Mononuclear cell (primary cell): Measurements from ENCODE around the gene SLC29A3. TPM values are rescaled to one million over a fixed set of nuclear protein-coding genes. Genes with fewer than 3 reads are reported as not detected.

Experiments
- H3K27me3 ChIP-seq: 2 replicates; pipeline ENCODE4 v1.6.0; 2011; ENCODE audit warnings: low read length, control low read depth; ENCODE audit not compliant: insufficient read depth
- H3K4me1 ChIP-seq: 2 replicates; pipeline ENCODE4 v1.5.1; 2011; ENCODE audit warnings: mild to moderate bottlenecking, low read length, control low read depth; ENCODE audit not compliant: insufficient read depth
- H3K4me3 ChIP-seq: 2 replicates; pipeline ENCODE4 v1.5.1; 2011; ENCODE audit warnings: mild to moderate bottlenecking, low read length, moderate library complexity
- H3K9me3 ChIP-seq: 2 replicates; pipeline ENCODE4 v1.5.1; 2011; ENCODE audit warnings: low read depth, mild to moderate bottlenecking, control low read depth, low read length
- total RNA-seq: library from RNA; depleted of rRNA; stranded (reverse); fragments of >200 nt; gene quantifications from one replicate; pipeline ENCODE4 v1.2.3, GENCODE V29; 2012

SLC29A3 gene
- total RNA-seq, 1 donor, result 2.6 TPM

DNA sequence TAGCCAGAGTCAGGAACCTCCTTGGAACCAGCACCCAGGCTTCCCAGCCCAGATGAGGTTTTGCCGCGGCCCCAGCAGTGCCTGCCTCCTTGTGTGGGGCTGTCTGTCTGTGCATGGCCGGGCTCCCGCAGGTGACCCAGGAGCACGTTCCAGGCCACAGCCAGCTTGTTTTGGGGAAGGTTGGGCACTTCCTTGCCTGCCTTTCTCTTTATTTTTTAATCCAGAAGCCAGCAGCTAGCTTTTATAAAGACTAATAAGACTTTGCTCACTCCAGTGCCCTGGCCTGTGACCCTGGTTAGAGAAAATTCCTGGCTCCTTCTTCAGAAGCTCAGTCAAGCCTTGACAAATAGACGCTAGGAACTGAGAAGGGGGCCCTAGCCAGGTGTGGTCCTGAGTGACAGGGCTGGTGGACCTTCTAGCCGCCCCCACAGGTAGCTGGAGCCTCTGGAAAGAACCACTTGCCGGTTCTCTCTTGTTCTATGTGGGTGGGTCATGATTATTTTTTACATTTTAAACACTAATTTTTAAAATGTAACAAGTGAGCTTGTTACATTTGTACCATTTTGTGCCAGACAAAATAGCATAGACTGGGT, 837 bp downstream of the SLC29A3 start:
- H3K27me3 ChIP-seq, result no peaks in the 10 kb centered on the region
- H3K9me3 ChIP-seq, result no peaks in the 10 kb centered on the region
- peak overlapping the region; percentile 65 for H3K4me3 ChIP-seq
- H3K4me1 ChIP-seq, result peaks cover 40% of the 10 kb centered on the region

DNA sequence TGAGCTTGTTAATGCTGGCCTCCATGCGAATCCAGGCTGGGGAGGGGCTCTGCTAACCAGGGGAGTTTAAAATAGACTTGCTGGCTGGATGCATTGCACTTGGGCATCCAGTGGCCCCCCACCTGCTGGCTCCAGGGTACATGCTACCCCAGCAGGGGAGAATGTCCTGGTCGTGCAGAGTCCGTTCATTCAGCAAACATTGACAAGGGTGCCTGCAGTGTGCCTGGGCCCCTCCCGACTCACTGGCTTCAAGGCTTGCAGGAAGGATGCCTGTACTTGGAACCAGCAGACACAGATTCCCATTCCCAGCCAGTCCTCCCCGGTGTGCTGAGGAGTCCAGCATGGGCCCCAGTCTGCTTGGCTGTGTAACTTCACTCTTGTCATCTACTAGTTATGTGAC, 1.5 kb downstream of the SLC29A3 start:
- Histone ChIP-seq H3K4me3 (no peak overlapping the region), H3K4me1 (peaks cover 38% of the 10 kb centered on the region), H3K27me3 (no peaks in the 10 kb centered on the region), H3K9me3 (no peaks in the 10 kb centered on the region)

DNA sequence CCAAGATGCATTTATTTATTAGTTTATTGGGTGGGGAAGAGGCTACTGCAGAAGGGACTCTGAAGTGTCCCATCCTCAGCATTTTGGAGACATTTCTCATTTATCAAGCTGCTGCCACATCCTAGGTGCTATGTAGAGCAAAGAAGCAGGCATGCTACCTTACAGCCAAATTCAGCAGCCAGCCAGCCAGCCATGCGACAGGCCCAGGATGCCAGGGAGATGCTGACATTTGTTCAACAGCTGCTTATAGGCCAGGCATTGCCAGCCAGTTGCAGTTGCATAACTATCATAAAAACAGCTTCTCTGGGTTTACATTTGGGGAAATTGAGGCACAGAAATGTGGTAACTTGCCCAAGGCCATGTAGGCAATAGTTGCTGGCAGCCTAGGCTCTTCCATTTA, 2.3 kb downstream of the SLC29A3 start:
- no peaks in the 10 kb centered on the region for H3K9me3 ChIP-seq
- peaks cover 30% of the 10 kb centered on the region for H3K4me1 ChIP-seq
- no peaks in the 10 kb centered on the region for H3K27me3 ChIP-seq
- no peak overlapping the region for H3K4me3 ChIP-seq

DNA sequence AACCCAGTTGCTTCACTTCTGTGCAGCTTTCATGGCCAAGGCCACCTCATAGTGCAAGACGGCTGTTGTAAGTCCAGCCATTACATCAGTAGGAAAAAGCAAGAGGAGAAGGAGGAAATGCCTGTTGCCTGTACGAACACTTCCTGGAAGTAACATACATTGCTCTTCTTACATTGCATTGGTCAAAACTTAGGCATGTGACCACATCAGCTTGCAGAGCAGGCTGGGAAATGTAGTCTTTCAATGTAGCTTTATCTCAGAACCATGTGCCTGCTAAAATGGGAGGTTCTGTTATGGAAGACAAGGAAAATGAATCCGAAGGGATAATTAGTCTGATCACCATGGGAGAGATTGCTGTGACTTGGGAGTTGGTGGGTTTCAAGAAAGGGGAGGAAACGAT, 4.3 kb downstream of the SLC29A3 start:
- H3K27me3 ChIP-seq, result no peaks in the 10 kb centered on the region
- no peak overlapping the region for H3K4me3 ChIP-seq
- peaks cover 20% of the 10 kb centered on the region for H3K4me1 ChIP-seq
- H3K9me3 ChIP-seq, result no peaks in the 10 kb centered on the region

DNA sequence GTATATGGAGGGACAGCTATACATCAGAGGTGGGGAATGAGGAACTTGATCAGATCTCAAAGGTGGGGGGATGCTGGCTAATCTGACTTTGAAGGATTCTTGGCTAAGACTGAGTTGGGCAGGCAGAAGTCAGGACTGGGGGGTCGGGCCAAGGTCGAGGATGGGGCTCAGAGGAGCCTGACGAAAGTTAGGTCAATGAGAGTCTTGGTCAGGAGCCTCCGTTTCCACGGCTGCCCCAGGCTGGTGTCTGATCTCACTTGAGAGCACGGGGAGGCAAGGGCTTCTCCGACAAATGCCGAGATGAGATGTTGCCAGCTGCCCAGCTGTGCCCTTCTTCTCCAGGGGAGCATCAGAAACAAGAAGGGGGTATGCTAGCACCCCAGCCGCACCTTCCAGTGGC, 5.7 kb downstream of the SLC29A3 start:
- Histone ChIP-seq H3K4me3 (no peak overlapping the region), H3K27me3 (no peaks in the 10 kb centered on the region), H3K9me3 (no peaks in the 10 kb centered on the region), H3K4me1 (peaks cover 10% of the 10 kb centered on the region)

DNA sequence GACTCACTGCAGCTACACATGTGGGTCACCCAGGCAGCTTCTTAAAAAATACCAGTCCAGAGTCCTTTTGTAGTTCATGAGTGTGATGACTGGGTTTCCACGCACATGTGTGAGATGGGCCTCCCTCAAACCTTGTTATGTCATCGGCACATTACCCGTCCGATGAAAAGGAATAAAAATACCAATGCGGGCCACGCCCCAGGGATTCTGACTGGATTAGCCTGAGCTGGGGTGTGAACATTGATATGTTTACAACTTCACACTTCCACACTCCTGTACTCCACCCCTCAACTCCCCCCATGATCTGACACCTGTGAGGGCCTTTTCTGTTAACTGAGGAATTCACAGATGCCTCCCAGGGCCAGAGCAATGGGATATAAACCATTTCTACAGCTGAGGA, 6.2 kb downstream of the SLC29A3 start:
- no peaks in the 10 kb centered on the region for H3K9me3 ChIP-seq
- H3K27me3 ChIP-seq, result no peaks in the 10 kb centered on the region
- H3K4me3 ChIP-seq, result no peak overlapping the region
- H3K4me1 ChIP-seq, result peaks cover 5% of the 10 kb centered on the region

DNA sequence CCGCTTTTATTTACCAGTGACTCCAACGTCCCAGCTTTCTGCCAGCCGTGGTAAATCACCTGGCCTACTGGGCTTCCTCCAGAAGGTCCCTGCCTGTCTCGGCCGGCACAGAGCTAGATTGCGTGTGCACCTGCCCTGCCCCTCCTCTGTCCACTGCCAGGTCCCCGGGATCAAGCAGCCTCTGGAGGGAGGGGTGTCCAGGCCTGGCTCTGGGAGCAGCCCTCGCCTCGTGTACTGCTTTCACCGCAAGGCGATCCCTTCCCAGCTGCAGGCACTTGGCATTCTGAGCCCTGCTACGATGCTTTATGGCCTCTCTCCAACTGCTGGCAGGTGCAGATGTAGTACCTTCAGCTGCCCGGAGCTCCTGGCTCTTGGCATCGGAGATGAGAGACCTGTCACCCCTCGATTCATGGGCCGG, 7.4 kb downstream of the SLC29A3 start:
- H3K27me3 ChIP-seq, result no peaks in the 10 kb centered on the region
- no peaks in the 10 kb centered on the region for H3K4me1 ChIP-seq
- no peaks in the 10 kb centered on the region for H3K9me3 ChIP-seq
- H3K4me3 ChIP-seq, result no peak overlapping the region

DNA sequence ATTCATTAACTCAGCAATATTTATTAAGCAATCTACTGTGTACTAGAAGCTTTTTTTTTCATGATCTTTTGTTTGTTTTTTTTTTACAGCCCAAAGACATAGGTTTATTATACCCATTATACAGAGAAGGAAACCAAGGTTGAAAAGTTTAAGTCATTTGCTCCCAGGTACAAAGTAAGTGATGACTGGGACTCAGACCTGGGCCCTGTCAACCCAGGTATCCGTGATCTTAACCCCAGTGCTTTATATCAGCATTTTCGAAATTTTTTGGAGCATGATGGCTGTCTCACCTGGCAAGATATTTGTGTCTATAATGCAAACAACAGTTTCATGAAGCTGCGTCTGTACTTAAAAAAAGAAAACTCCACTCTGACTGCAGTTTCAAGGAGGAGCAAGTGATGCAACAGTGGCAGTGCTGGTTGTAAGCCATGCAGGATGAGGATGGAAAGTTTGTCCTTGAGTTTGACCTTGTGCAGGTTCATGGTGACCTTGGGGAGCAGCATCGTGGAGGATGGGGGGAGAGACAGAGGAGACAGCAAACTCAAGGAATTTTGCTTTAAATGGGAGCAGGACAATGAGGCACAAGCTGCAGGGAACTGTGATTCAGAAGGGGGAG, 11.8 kb downstream of the SLC29A3 start:
- Histone ChIP-seq H3K9me3 (no peaks in the 10 kb centered on the region), H3K27me3 (no peaks in the 10 kb centered on the region), H3K4me1 (peaks cover 16% of the 10 kb centered on the region), H3K4me3 (no peak overlapping the region)

DNA sequence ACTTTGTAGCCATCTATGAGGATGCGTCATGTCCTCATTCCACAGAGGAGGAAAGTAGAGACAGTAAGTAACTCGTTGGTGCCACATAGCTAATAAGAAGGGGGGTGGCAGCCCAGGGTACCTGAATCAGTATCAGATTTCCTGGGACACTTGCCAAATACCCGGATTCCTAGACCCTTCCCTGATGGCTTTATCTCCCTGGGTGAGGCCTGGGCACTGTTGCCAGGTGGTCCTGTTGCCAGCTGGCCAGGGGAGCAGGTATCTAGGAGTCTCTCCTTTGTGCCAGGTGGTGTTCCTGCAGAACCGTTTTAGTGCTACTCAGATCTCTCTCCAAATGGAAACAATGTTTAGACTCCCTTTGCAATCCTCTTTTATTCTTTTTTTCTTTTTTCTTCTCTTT, 12.7 kb downstream of the SLC29A3 start:
- Histone ChIP-seq H3K27me3 (no peaks in the 10 kb centered on the region), H3K4me1 (peaks cover 16% of the 10 kb centered on the region), H3K9me3 (no peaks in the 10 kb centered on the region), H3K4me3 (no peak overlapping the region)

DNA sequence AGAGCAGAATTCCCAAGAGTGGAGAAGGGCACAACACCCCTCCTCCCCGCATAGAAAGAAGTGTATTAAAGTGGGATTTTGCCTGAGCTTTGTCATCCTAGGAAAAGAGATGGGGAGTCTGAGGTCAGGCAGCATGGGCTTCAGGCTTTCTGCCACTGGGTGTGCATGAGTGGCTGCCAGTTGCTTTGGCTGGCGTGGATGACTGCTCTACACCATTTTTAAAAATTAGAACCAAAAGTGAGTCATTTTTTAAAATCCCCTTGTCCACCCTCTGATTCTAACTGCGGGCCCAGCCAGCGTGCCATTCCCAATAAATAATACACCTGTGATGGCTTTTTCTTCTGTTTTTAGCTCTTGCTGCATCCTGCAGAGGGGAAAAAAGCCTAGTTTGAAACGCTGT, 13.4 kb downstream of the SLC29A3 start:
- Histone ChIP-seq H3K4me1 (peaks cover 16% of the 10 kb centered on the region), H3K27me3 (no peaks in the 10 kb centered on the region), H3K4me3 (no peak overlapping the region), H3K9me3 (no peaks in the 10 kb centered on the region)

DNA sequence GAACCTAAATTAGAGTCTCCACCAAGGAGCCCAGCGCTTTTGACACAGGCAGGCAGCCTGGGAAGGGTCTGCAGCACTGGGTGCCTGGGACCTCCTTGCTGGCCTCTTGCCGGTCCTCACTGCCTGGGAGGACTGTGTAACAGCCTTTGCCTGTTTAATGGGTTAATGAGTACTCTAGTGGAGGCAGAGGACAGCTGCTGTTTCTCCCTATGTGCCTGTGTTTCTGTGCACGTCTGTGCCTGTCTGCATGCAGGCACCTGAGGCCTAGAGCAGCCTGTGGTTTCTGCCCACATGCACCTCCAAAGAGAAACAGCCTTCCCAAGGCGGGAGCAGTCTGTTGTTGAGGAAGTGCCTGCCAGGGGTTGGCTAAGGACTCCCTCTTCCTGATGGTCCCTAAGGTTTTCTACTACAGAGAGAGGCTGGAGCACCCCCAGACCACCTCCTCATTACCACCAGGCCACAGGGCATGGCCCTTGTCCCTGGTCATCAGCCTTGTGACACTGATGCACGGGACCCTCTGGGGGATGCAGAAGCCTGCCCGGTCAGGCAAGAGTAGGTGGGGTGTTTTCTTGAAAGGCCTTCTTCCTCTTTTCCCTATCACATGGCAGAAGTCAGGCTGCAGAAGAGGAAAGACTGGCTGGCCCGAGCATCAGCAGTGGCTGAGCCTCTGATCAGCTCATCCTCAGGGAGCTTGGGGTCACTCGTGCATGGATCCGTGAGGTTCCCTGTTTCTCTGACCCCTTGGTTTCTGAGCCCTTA, 14.2 kb downstream of the SLC29A3 start:
- no peaks in the 10 kb centered on the region for H3K9me3 ChIP-seq
- no peak overlapping the region for H3K4me3 ChIP-seq
- H3K4me1 ChIP-seq, result peaks cover 16% of the 10 kb centered on the region
- no peaks in the 10 kb centered on the region for H3K27me3 ChIP-seq

DNA sequence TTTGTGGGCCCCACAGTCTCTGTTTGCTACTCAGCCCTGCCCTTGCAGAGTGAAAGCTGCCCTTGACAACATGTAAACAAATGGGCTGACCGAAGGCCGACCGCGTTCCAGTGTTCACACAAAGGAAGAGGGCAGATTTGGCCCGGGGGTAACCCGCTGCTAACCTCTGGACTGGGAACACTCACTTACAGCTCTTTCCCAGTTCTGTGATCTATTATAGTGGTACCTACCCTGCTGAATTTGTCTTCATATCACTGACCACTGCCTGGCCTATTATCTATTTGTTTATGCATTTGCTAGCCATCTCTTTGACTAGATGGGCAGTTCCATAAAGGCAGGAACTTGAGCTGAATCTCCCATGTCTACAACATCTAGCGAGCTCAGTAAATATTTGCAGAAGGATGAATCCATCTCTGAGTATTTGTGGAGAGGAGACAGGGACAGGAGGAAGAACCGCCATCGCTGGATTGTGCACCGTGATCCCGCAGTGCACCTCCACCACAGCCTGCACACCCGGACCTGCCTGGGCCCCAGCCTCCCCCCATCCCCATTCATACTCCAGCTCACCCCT, 15.2 kb downstream of the SLC29A3 start:
- H3K27me3 ChIP-seq, result no peaks in the 10 kb centered on the region

DNA sequence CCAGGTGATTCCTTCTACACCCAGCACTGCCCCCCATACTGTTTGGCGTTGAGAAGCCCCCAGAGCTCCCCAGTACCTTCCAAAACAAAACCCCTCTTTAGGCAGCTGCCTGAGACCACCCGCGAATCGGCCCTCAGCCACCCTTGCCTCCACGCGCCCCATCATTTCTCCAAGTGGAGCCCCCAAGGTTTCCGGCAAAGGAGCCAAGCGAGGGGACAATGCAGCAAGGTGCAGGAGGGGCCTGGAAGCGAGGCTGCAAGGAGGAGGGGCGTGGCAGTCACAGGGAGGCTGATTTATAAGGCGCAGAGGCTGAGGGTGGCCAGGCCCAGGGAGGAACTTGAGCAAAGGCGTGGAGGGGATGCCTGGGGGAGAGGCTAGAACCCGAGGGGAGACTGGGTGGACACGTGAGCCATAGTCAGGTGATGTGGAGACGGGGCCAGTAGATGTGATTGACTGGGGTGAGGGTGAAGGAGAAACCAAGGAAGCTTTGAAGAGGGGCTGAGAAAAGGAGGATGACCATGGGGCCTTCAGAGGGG, 16.2 kb downstream of the SLC29A3 start:
- H3K4me3 ChIP-seq, result no peak overlapping the region
- H3K27me3 ChIP-seq, result no peaks in the 10 kb centered on the region
- no peaks in the 10 kb centered on the region for H3K9me3 ChIP-seq
- H3K4me1 ChIP-seq, result peaks cover 16% of the 10 kb centered on the region

More for the DNA sequence above, 15.2 kb downstream of the SLC29A3 start:
- Histone ChIP-seq H3K4me1 (peaks cover 16% of the 10 kb centered on the region), H3K4me3 (no peak overlapping the region), H3K9me3 (no peaks in the 10 kb centered on the region)

DNA sequence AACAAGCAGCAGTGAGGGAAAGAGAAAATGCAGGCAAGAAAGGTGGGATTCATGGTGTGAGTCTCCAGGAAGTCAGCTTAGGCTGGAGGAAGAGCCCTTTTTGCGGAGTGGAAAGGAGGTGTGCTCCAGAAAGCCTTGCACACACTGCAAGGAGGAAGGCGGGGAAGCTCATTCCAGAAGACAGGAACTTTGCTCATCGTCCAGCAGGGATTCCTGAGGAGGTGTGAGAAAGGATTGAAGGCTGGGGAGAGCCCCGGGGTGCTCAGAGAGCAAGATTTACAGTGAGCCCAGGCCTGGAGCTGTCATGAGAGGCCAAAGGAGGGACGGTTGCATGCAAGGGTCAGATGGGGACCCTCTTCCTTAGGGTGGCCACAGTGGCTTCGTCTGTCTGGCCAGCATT, 17.6 kb downstream of the SLC29A3 start:
- Histone ChIP-seq H3K27me3 (no peaks in the 10 kb centered on the region), H3K4me3 (no peak overlapping the region), H3K9me3 (no peaks in the 10 kb centered on the region), H3K4me1 (peaks cover 16% of the 10 kb centered on the region)

DNA sequence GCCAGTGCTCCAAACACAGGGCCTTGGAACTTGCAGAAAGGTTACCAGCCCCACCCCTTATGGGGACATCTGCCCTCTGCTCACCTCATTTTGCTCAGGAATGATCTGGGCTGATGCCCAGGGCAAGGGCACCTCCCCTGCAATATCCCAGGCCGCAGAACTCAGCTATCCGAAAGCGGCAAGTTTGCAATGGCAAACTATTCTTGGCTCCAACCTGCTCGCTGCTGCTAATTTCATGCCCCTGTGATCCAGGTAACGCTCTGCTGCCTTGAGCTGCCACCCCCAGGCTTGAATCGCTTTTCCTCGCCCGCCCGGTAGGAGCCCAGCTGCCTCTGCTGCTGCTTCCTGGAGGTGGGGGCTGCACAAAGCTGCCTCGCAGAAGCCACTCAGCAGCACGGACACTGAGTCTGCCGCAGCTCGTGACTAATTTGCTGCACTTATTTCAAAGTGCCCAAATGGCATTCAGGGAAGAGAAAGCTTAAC, 18.2 kb downstream of the SLC29A3 start:
- Histone ChIP-seq H3K4me1 (peaks cover 18% of the 10 kb centered on the region), H3K4me3 (no peak overlapping the region), H3K27me3 (no peaks in the 10 kb centered on the region), H3K9me3 (no peaks in the 10 kb centered on the region)
